ENCODE measurements around the gene WFIKKN2.

The WFIKKN2 gene

DNA sequence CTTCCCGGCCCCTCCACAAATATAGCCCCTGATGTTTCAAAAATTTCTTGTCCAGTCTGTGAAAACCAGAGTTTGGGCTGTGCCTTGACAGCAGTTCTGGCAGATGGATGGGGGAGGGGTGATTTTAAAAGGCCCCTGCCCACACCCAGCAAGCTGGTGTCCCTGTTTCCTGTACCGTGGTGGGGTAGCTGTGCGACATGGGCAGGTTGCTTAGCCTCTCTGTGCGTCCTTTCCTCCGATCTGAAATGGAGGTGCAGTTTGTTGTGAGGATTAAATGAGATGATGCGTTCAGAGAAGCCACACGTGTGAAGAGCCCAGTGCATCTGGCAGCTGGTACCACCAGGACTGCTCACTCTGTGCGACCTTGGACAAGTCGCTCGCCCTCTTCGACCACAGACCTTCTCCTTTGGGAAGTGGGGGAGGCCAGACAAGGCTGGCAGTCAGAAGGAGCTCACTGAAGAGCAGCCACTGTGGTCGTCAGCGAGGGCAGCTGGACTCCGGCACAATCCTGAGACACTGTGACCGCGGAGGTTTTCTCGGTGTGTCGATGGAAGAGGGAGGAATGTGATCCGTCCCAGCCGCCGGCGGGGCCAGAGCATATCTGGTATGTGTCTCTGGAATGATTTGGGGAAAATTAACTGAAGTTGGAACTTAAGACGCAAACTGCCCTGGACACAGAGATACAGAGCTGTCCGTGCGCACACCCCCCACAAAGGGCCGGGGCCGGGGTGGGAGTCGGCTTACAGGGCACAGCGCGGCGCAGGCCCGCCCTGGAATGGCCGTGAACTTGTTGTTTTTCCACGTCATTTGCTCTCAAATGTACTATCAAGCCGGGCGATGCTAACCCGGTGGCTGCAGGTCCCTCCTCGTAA is 721 bp upstream of the WFIKKN2 start:
- Histone ChIP-seq H3K4me1 (ENCODE audit: control insufficient read depth, insufficient read depth, low read length) (peaks cover 50% of the 10 kb centered on the region), H3K27ac (ENCODE audit: insufficient read depth, low read depth, low read length, poor library complexity, severe bottlenecking) (no peak overlapping the region)

DNA sequence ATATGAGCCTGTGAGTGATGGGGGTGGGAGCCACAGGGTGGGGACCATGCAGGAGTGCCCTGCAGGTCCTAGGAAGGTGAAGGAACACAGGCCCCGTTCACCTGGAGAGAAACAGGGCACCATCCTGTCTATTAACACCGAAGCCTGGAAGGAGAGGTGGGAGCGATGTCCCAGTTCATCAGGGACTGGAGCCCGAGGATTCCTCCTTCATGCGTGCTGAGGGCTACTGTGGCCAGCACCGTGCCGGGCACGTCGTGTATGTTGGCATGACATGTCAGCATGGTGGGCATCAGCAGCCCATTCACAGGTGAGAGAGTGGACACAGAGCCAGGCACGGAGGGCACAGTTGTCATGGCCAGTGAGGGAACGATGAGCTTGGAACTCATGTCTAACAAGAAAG is 1.4 kb downstream of the WFIKKN2 start:
- no peaks in the 10 kb centered on the region for H3K9me3 ChIP-seq (ENCODE audit: control insufficient read depth, low read length)
- H3K27ac ChIP-seq (ENCODE audit: insufficient read depth, low read depth, low read length, poor library complexity, severe bottlenecking): no peak overlapping the region
- no peak overlapping the region for H3K4me3 ChIP-seq (ENCODE audit: insufficient read depth, low read depth, low read length)
- peaks cover 40% of the 10 kb centered on the region for H3K4me1 ChIP-seq (ENCODE audit: control insufficient read depth, insufficient read depth, low read length)
- whole genome bisulfite sequencing, 2 experiments: 88% methylated on average over 11 of the region's 11 CpGs
- H3K27me3 ChIP-seq (ENCODE audit: control insufficient read depth, insufficient read depth, low read length, poor library complexity, severe bottlenecking): no peaks in the 10 kb centered on the region
- no peaks in the 10 kb centered on the region for H3K36me3 ChIP-seq (ENCODE audit: control insufficient read depth, insufficient read depth, low read length)

More for the DNA sequence above, 721 bp upstream of the WFIKKN2 start:
- 81 to 82% methylated on average over 38 of the region's 38 CpGs for WGBS, 2 experiments
- Histone ChIP-seq H3K9me3 (ENCODE audit: control insufficient read depth, low read length) (no peaks in the 10 kb centered on the region), H3K36me3 (ENCODE audit: control insufficient read depth, insufficient read depth, low read length) (no peaks in the 10 kb centered on the region), H3K4me3 (ENCODE audit: insufficient read depth, low read depth, low read length) (no peak overlapping the region), H3K27me3 (ENCODE audit: control insufficient read depth, insufficient read depth, low read length, poor library complexity, severe bottlenecking) (no peaks in the 10 kb centered on the region)

DNA sequence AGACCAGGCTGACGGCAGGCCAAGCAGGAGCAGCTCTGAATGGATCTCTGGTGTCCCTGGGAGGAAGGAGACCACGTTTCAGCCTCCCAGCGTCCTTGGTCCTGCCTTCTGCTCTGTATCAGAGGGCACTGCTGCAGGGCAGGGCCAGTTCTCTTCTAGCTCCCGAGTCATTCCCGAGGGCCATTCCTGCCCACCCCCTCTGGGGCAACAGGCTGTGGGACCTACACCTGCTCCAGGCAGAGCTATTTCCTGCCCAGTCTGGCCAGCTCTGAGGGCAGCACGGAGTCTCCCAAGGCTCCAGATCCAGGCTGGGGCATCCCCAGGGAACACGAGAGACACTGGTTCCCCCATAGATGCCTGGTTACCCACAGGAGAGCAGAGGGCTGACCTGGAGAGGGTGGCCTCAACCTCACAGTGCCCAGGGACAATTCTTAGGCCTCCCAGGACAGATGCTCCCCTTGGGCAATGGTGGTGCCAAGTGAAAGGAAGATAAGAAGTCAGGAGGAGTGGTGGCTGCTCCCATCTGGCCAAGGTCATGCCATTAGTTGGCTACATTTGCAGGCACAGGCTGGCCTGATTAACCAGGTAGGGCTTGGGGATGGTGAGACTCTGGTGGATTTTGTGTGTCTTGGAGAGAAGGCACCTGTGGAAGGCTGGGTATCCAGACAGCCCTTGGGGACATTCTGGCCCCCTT is 2.0 kb downstream of the WFIKKN2 start:
- Histone ChIP-seq H3K4me1 (ENCODE audit: control insufficient read depth, insufficient read depth, low read length) (peaks cover 39% of the 10 kb centered on the region), H3K4me3 (ENCODE audit: insufficient read depth, low read depth, low read length) (no peak overlapping the region), H3K27ac (ENCODE audit: insufficient read depth, low read depth, low read length, poor library complexity, severe bottlenecking) (no peak overlapping the region), H3K36me3 (ENCODE audit: control insufficient read depth, insufficient read depth, low read length) (no peaks in the 10 kb centered on the region), H3K27me3 (ENCODE audit: control insufficient read depth, insufficient read depth, low read length, poor library complexity, severe bottlenecking) (no peaks in the 10 kb centered on the region), H3K9me3 (ENCODE audit: control insufficient read depth, low read length) (no peaks in the 10 kb centered on the region)
- WGBS, 2 experiments: 92 to 94% methylated on average over 7 of the region's 7 CpGs

DNA sequence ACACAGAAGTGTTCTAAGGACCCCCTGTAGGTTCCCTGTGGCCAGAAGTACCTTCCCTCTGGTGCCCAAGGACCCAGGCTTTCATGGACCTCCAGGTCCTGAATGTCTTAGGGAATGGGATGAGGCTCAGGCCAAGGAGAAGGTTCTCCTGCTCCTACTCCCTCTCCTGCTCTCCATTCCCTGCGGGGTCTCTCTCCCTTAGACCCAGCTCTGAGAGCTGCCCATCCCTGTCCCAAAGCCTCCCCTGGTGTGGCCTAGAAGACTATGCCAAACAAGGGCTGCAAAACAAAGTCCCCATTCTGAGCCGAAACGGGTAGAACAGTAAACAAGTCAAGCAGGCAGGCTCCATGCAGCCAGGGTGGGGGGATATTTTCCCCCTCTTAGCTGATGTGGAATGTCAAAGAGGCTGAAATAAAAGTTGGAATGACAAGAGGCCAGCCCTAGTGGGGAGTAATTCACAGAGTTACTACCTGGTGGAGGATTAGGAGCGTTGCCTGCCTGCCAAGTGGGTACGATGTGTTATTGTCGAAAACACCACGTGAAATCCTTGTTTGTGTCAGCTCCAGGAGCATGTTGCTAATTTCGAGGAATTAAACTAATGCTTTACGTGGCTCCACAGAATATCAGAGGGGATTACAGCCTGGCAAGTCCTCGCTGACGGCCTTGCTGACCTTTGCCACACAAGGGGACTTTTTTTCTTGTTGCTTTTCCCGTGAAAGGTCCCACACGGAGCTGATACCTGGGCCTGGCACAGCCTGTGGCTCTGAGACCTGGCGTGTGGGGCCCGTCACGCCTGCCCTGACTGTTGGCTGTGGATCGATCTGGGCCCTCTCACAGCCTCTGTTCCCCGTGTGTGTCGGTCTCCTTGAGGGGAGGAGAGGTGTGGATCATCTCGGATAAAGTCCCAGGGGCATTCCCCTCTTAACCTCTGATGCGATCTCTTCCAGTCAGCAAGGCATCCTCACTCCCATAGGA is 2.9 kb downstream of the WFIKKN2 start:
- 45 to 49% methylated on average over 21 of the region's 21 CpGs for WGBS, 2 experiments
- Histone ChIP-seq H3K4me3 (ENCODE audit: insufficient read depth, low read depth, low read length) (no peak overlapping the region), H3K27ac (ENCODE audit: insufficient read depth, low read depth, low read length, poor library complexity, severe bottlenecking) (no peak overlapping the region), H3K27me3 (ENCODE audit: control insufficient read depth, insufficient read depth, low read length, poor library complexity, severe bottlenecking) (no peaks in the 10 kb centered on the region), H3K36me3 (ENCODE audit: control insufficient read depth, insufficient read depth, low read length) (no peaks in the 10 kb centered on the region), H3K4me1 (ENCODE audit: control insufficient read depth, insufficient read depth, low read length) (peaks cover 36% of the 10 kb centered on the region), H3K9me3 (ENCODE audit: control insufficient read depth, low read length) (no peaks in the 10 kb centered on the region)

DNA sequence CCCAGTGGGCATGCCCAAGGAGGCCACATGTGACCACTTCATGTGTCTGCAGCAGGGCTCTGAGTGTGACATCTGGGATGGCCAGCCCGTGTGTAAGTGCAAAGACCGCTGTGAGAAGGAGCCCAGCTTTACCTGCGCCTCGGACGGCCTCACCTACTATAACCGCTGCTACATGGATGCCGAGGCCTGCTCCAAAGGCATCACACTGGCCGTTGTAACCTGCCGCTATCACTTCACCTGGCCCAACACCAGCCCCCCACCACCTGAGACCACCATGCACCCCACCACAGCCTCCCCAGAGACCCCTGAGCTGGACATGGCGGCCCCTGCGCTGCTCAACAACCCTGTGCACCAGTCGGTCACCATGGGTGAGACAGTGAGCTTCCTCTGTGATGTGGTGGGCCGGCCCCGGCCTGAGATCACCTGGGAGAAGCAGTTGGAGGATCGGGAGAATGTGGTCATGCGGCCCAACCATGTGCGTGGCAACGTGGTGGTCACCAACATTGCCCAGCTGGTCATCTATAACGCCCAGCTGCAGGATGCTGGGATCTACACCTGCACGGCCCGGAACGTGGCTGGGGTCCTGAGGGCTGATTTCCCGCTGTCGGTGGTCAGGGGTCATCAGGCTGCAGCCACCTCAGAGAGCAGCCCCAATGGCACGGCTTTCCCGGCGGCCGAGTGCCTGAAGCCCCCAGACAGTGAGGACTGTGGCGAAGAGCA is 4.4 kb downstream of the WFIKKN2 start:
- Histone ChIP-seq H3K4me3 (ENCODE audit: insufficient read depth, low read depth, low read length) (no peak overlapping the region), H3K4me1 (ENCODE audit: control insufficient read depth, insufficient read depth, low read length) (peaks cover 22% of the 10 kb centered on the region), H3K36me3 (ENCODE audit: control insufficient read depth, insufficient read depth, low read length) (no peaks in the 10 kb centered on the region), H3K9me3 (ENCODE audit: control insufficient read depth, low read length) (no peaks in the 10 kb centered on the region), H3K27ac (ENCODE audit: insufficient read depth, low read depth, low read length, poor library complexity, severe bottlenecking) (no peak overlapping the region), H3K27me3 (ENCODE audit: control insufficient read depth, insufficient read depth, low read length, poor library complexity, severe bottlenecking) (no peaks in the 10 kb centered on the region)
- 95 to 96% methylated on average over 29 of the region's 29 CpGs for WGBS, 2 experiments

DNA sequence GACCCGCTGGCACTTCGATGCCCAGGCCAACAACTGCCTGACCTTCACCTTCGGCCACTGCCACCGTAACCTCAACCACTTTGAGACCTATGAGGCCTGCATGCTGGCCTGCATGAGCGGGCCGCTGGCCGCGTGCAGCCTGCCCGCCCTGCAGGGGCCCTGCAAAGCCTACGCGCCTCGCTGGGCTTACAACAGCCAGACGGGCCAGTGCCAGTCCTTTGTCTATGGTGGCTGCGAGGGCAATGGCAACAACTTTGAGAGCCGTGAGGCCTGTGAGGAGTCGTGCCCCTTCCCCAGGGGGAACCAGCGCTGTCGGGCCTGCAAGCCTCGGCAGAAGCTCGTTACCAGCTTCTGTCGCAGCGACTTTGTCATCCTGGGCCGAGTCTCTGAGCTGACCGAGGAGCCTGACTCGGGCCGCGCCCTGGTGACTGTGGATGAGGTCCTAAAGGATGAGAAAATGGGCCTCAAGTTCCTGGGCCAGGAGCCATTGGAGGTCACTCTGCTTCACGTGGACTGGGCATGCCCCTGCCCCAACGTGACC is 5.0 kb downstream of the WFIKKN2 start:
- Histone ChIP-seq H3K27me3 (ENCODE audit: control insufficient read depth, insufficient read depth, low read length, poor library complexity, severe bottlenecking) (no peaks in the 10 kb centered on the region), H3K36me3 (ENCODE audit: control insufficient read depth, insufficient read depth, low read length) (no peaks in the 10 kb centered on the region), H3K9me3 (ENCODE audit: control insufficient read depth, low read length) (no peaks in the 10 kb centered on the region), H3K4me1 (ENCODE audit: control insufficient read depth, insufficient read depth, low read length) (peaks cover 16% of the 10 kb centered on the region), H3K27ac (ENCODE audit: insufficient read depth, low read depth, low read length, poor library complexity, severe bottlenecking) (no peak overlapping the region), H3K4me3 (ENCODE audit: insufficient read depth, low read depth, low read length) (no peak overlapping the region)
- WGBS, 2 experiments: 91 to 92% methylated on average over 29 of the region's 29 CpGs

DNA sequence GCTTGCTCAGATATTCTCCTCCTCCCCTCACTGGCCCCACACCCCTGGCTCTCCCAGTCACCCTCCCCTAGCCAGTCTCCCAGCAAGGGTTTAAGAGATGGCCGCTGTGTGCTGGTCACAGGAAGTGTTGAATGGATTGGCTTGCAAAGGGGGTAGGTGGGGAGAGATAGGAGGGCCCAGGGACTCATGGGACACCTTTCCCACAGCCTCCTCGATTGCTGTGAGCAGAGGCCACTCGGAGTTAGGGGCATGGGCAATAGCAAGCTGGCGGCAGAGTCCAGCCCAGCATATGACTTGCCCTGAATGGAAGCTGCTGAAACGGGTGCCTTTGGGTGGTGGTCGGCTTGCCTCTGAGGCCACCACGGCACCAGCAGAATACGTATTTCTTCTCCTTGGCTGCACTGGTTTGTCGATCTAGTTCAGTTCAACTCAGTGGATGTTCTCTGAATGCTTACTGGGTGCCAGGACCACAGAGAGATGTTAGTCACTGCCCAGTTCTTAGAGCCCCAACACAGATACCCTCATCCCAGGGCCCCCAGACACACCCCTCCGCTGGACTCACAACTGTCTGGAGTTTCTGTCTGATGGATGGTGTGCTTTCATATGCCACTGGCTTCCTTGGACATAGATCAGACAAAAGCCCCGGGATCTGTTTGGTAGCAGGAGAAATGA is 6.0 kb downstream of the WFIKKN2 start:
- Histone ChIP-seq H3K27ac (ENCODE audit: insufficient read depth, low read depth, low read length, poor library complexity, severe bottlenecking) (no peak overlapping the region), H3K36me3 (ENCODE audit: control insufficient read depth, insufficient read depth, low read length) (no peaks in the 10 kb centered on the region), H3K4me3 (ENCODE audit: insufficient read depth, low read depth, low read length) (no peak overlapping the region), H3K27me3 (ENCODE audit: control insufficient read depth, insufficient read depth, low read length, poor library complexity, severe bottlenecking) (no peaks in the 10 kb centered on the region), H3K9me3 (ENCODE audit: control insufficient read depth, low read length) (no peaks in the 10 kb centered on the region), H3K4me1 (ENCODE audit: control insufficient read depth, insufficient read depth, low read length) (peaks cover 10% of the 10 kb centered on the region)
- WGBS, 2 experiments: 84 to 85% methylated on average over 11 of the region's 11 CpGs

DNA sequence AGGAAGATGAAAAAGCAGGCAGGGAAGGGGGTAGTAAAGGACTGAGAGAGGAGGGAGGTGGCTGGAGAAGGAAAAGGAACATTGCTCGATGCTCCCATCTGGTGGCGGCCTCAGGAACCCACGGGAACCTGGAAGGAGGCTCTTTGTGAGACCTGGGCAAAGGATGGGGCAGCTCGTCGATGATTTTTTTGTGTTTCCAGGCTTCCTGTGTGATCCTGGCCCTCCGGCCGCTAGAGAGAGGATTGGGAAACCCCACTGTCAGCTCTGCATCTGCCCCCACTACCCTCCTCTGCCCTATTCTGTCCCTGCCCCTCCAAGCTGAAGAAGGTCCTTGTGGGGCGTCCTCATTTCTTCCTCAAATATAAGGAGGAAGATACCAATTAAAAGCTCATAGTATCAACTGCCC is 6.6 kb downstream of the WFIKKN2 start:
- H3K9me3 ChIP-seq (ENCODE audit: control insufficient read depth, low read length): no peaks in the 10 kb centered on the region
- WGBS, 2 experiments: 24 to 25% methylated on average over 8 of the region's 8 CpGs
- peaks cover 10% of the 10 kb centered on the region for H3K4me1 ChIP-seq (ENCODE audit: control insufficient read depth, insufficient read depth, low read length)
- no peak overlapping the region for H3K27ac ChIP-seq (ENCODE audit: insufficient read depth, low read depth, low read length, poor library complexity, severe bottlenecking)
- no peak overlapping the region for H3K4me3 ChIP-seq (ENCODE audit: insufficient read depth, low read depth, low read length)
- no peaks in the 10 kb centered on the region for H3K27me3 ChIP-seq (ENCODE audit: control insufficient read depth, insufficient read depth, low read length, poor library complexity, severe bottlenecking)
- no peaks in the 10 kb centered on the region for H3K36me3 ChIP-seq (ENCODE audit: control insufficient read depth, insufficient read depth, low read length)

Data from ectodermal cell (in vitro differentiated cells).